Measurements from ENCODE around the gene KAT2B. TPM values are rescaled to one million over a fixed set of nuclear protein-coding genes. Genes with fewer than 3 reads are reported as not detected.

Gene KAT2B
- total RNA-seq, 1 experiment from 2014 or later, result 1.5 TPM

Small RNA genes within 50 kb of the gene (small RNA-seq; reads per million reads assigned to genes)
- gene MIR3135A (not detected), gene RNU4-85P (2.5 reads per million, percentile 71 among the genes with 10 or more reads in this experiment), gene RPL39P18 (not detected)

Other genes starting within 250 kb of the KAT2B start
- not detected in 2 replicates for gene EFHB, start 106.2 kb upstream of the KAT2B start, total RNA-seq (2014; rRNA removed; shearing (Covaris generic))
- 25.7 and 29.7 TPM in 2 replicates for gene RAB5A, start 93.3 kb upstream of the KAT2B start, total RNA-seq (2014; rRNA removed; shearing (Covaris generic))
- not detected in 2 replicates for gene PP2D1, start 28.2 kb upstream of the KAT2B start, total RNA-seq (2014; rRNA removed; shearing (Covaris generic))
- 4.9 and 5.1 TPM in 2 replicates for gene SGO1, start 145.8 kb downstream of the KAT2B start, total RNA-seq (2014; rRNA removed; shearing (Covaris generic))

Data from HT-29 (cell line).